WI38 (cell line): ENCODE results near the gene SREK1IP1.
"Not testable (repeated sequence)": the region's sequence is repeated elsewhere in the genome, so short reads cannot be mapped to it uniquely, and the experiment has no call there.

Experiments used
- H3K4me3 ChIP-seq: 2 replicates; pipeline ENCODE4 v1.5.1; 2011; ENCODE audit warnings: low read depth, mild to moderate bottlenecking, control low read depth, low read length
- TF ChIP-seq, protein P1 (sequence below): IDR thresholded peaks from 2 replicates; pipeline ENCODE4 v1.5.1; 2012; ENCODE audit warnings: low read depth, mild to moderate bottlenecking, control low read depth, low read length

Gene SREK1IP1

DNA sequence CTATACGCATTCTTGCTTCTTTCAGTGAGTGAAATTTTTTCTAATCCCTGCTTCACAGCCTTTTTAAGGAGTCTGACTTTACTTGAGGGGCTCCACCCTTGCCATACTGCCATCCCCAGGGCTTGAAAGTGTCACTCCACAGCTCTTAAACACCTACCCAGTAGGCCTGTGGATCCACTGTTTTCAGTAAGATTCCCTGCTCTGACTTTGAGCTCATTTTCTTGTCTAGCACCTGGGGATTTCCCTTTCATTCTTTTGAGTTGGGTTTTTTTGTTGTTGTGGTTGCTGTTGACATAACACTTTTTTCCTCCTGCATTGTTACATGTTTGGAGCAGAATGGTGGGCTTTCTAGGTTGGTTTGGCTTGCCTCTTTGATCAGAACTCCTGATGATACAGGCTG, 23.6 kb downstream of the SREK1IP1 start:
- TF ChIP-seq, protein P1, sequence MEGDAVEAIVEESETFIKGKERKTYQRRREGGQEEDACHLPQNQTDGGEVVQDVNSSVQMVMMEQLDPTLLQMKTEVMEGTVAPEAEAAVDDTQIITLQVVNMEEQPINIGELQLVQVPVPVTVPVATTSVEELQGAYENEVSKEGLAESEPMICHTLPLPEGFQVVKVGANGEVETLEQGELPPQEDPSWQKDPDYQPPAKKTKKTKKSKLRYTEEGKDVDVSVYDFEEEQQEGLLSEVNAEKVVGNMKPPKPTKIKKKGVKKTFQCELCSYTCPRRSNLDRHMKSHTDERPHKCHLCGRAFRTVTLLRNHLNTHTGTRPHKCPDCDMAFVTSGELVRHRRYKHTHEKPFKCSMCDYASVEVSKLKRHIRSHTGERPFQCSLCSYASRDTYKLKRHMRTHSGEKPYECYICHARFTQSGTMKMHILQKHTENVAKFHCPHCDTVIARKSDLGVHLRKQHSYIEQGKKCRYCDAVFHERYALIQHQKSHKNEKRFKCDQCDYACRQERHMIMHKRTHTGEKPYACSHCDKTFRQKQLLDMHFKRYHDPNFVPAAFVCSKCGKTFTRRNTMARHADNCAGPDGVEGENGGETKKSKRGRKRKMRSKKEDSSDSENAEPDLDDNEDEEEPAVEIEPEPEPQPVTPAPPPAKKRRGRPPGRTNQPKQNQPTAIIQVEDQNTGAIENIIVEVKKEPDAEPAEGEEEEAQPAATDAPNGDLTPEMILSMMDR: no peak
- H3K4me3 ChIP-seq: no peak overlapping the region

DNA sequence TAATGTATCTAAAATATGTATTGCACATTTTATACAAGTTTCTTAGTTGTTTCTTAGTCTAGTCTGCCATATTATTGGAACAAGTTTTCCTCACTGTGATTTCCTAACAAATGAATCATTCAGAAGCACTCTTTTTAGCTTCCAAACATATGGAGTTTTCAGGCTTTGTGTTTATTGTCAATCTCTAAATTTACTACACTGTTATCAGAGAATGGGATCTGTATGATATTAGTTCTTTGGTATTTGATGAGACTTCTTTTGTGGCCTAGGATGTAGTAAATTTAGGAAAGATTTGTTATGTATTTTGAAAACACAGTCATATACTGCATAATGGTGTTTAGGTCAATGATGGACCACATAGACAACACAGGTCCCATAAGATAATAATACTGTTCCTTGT, 25.7 kb downstream of the SREK1IP1 start:
- TF ChIP-seq, protein P1: no peak
- no peak overlapping the region for H3K4me3 ChIP-seq

DNA sequence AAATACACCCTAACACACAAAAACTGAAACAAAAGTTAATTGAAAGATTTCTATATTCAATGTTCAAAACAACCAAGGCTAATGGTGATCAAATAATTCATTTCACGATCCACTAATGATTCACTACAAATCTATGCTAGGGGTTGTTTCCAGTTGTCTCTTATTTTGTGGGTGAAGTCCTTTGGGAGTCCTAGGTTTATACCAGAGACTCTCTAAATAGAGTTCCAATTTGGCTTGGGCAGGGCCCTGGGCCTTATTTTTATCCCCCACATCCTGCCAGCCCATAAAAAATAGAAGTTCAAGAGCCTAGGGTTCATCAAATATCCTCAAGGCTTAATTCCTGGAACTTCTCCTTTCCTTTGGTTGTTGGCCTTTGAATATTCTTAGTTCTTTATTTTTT, 26.1 kb downstream of the SREK1IP1 start:
- TF ChIP-seq, protein P1: no peak
- H3K4me3 ChIP-seq: no peak overlapping the region

DNA sequence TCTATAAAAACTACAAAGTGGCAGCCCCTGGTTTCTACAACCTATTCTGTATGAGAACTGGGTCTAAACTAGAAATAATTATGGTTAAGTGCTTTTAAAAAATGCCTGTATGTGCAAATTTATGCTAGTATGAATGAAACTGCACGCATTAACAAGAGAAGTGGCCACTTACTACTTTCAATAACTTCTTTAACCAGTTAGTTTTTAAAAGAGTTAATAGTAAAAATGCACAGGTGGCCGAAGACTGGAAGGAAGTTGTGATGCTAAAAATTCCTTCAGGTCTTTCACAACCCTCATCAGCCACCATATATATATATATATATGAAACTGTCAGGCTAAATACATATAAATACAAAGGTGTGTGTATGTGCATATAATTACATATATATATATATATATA, 41.3 kb downstream of the SREK1IP1 start:
- TF ChIP-seq, protein P1: no peak
- no peak overlapping the region for H3K4me3 ChIP-seq

DNA sequence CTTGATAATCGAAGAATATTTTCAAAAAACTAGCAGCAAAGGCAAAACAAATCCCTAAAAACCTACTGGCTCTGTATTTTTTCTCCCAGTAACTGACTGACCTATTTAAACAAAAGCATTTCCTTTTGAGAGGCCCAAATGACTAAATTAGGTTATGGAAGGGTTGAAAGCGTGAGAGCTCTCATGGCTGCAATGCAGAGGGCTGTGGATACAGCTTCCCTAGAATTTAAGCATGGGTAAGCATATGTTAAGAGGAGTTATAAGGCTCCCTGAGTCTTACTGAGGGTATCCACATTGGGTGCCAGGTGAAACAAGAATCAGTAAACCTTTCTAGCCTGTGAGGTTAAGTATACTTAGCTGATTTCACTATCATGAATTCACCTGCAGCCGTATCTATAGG, 45.9 kb downstream of the SREK1IP1 start:
- TF ChIP-seq, protein P1: no peak
- no peak overlapping the region for H3K4me3 ChIP-seq

DNA sequence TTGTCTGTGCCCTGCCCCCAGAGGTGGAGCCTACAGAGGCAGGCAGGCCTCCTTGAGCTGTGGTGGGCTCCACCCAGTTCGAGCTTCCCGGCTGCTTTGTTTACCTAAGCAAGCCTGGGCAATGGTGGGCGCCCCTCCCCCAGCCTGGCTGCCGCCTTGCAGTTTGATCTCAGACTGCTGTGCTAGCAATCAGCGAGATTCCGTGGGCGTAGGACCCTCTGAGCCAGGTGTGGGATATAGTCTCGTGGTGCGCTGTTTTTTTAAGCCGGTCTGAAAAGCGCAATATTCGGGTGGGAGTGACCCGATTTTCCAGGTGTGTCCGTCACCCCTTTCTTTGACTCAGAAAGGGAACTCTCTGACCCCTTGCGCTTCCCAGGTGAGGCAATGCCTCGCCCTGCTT, 54.0 kb downstream of the SREK1IP1 start:
- not testable (repeated sequence) for H3K4me3 ChIP-seq

DNA sequence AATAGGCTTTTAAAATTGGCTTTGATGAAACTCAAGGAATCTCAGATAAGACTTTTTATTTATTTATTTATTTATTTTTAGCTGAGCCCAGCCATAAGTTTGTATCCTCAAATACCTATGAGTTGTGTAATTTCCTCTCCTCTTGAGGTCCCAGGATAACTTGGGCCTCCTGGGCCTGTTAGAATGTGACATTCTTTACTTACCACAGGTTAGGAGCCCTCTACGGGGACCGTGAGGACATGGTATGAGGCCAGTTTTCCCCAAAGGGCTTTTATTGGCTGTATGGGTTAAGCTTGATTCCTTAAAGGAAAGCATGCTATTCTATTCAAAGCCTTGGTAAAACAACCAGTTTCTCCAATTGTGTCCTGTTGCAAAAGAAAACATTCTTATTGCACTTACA, 61.3 kb downstream of the SREK1IP1 start:
- TF ChIP-seq, protein P1: no peak
- H3K4me3 ChIP-seq: no peak overlapping the region

DNA sequence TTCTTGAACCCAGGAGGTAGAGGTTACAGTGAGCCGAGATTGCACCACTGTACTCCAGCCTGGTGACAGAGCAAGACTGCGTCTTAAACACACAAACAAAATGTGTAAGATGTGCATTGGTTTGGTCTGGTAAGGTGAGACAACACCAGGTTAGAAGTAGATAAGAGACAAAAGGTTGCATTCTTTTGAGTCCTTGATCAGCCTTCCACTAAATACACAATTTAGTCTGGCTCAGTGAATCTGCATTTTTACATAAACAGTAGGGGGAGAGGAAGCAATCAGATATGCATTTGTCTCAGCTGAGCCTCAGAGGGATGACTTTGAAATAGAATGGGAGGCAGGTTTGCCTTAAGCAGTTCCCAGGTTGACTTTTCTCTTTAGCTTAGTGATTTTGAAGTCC, 62.4 kb downstream of the SREK1IP1 start:
- not testable (repeated sequence) for H3K4me3 ChIP-seq

DNA sequence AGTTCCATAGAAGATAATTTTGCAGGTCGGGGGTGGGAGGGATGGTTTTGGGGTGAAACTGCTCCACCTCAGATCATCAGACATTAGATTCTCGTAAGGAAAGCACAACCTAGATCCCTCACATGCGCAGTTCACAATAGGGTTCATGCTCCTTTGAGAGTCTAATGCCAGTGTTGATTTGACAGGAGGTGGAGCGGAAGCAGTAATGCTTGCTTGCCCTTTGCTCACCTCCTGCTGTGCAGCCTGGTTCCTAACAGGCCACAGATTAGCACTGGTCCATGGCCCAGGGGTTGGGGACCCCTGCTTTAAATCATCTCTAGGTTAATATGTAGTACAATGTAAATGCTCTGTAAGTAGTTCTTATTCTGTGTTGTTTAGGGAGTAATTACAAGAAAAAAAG, 67.7 kb downstream of the SREK1IP1 start:
- no peak overlapping the region for H3K4me3 ChIP-seq
- TF ChIP-seq, protein P1: no peak

DNA sequence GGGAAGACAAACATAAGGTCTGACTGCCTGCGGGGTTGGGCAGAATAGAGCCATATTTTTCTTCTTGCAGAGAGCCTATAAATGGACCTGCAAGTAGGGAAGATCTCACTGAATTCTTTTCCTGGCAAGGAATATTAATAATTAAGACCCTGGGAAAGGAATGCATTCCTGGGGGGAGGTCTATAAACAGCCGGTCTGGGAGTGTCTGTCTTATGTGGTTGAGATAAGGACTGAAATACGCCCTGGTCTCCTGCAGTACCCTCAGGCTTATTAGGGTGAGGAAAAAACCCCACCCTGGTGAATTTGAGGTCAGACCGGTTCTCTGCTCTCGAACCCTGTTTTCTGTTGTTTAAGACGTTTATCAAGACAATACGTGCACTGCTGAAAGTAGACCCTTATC, 72.1 kb downstream of the SREK1IP1 start:
- H3K4me3 ChIP-seq: not testable (repeated sequence)
